Embryonic facial prominence (tissue), 1 donor: ENCODE measurements around the gene WDFY2.

ENCODE experiments used
- DNase-seq: peaks from one replicate; pipeline ENCODE4 v3.0.0-alpha.2; 2016; ENCODE audit errors: extremely low spot score

The WDFY2 gene

GRCh38 chr13:51707461-51707860 is 123.2 kb downstream of the WDFY2 start:
- DNase-seq: no peak

GRCh38 chr13:51713807-51714206 is 129.5 kb downstream of the WDFY2 start:
- no peak for DNase-seq

- no peak for DNase-seq
Measured at GRCh38 chr13:51714663-51715168, 130.5 kb downstream of the WDFY2 start.

GRCh38 chr13:51715613-51716012 is 131.4 kb downstream of the WDFY2 start:
- DNase-seq: no peak

DNA sequence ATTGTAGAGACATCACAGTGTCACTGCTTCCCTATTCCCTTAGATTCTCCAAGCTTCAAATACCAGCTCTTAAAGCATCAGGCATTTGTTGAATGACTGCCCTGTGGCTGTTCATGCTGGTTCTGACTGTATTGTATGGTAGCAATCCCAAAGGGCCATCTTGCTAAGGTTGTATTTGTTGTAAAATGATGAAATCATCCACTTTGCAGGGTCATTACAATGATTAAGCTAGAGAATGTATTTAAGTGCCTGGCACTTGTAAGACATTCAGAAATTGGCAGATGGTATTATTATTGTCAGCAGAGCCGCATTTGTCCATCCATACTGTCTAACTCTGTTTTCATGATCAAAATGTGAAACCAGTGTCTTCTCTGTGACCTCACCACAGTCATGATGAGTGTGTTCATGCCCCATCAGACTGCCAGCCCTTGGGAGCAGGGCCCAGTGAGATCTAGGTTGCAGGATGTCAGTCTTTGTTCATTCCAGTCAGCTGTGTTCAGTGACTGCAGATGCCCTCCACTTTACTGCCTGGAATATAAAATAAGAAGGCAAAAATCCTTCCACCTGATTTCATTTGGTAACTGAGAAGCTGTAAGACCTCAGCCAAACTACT is 133.6 kb downstream of the WDFY2 start:
- no peak for DNase-seq

DNA sequence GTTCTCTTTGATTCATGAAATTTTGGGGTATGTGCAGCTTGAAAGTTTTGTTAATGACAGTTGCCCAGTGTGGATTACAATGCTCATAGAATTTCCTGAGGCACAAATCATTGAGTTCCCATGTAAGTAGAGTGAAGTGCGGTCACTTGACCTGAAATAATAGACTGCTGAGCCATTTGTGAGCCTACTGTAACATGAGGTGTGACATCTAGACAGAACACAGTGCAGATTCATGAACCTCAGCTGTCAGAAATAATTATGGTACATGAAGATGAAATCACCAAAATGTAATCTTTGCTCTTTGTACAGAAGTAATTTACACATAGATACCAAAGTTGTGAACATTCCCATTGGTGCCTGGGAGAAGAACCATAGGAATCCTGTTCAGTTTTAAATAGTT is 135.1 kb downstream of the WDFY2 start:
- DNase-seq: no peak

DNA sequence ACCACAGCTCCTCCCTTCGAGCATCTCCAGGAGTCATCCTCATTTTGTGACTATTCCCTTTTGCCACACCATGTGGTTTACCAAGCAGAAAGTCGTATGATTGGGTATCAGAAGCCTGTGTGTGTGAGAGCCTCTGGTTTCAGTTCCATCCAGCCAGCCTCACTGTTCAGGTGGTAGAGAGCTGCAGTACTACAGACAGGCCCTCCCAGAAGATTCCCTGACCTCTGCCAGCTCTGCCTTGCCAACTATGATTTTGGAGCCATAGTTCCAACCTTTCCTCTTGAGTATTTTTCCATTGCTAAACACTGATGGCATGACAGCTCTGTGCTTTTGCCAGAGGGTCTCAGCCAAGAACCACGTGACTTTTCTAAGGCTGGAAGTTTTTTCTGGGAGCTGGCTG is 137.2 kb downstream of the WDFY2 start:
- no peak for DNase-seq

GRCh38 chr13:51723529-51723928 is 139.3 kb downstream of the WDFY2 start:
- no peak for DNase-seq

DNA sequence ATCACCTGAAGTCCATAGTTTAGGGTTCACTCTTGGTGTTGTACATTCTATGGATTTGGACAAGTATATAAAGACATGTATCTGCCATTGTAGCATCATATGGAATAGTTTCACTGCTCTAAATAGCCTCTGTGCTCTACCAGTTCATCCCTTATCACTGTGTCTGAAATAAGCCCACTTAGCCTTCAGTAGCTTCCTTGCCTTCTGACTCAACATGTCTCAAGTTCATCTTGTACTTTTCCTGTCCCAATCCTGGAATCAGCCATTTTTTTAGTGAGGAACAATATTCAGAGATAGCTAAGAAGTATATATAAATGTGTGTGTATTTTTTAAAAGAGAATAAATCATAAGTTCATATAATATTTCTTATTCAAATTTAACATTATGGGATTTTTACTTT is 140.5 kb downstream of the WDFY2 start:
- DNase-seq: no peak

- DNase-seq: no peak
Measured at GRCh38 chr13:51726446-51727193, 142.4 kb downstream of the WDFY2 start.

GRCh38 chr13:51727634-51728274 is 143.5 kb downstream of the WDFY2 start:
- no peak for DNase-seq

DNA sequence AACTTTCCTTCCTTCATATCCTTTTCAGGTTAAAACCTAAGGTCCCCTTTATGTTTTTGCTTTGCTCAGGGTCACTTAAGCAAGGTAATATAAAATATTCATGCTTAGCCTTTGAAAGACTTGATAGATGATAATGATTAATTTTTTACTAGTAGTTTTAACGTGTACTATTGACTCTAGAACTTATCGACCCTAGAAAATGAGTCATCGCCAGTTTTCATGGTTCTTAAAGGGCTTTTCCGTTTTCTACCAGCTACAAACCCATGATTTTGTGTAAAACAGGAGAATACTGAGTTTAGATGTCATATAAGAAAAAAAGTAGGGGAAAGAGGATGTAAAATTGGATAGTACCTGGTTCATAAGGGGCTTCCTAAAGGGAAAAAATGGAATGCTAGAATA is 144.0 kb downstream of the WDFY2 start:
- no peak for DNase-seq

GRCh38 chr13:51728972-51729371 is 144.7 kb downstream of the WDFY2 start:
- no peak for DNase-seq

DNA sequence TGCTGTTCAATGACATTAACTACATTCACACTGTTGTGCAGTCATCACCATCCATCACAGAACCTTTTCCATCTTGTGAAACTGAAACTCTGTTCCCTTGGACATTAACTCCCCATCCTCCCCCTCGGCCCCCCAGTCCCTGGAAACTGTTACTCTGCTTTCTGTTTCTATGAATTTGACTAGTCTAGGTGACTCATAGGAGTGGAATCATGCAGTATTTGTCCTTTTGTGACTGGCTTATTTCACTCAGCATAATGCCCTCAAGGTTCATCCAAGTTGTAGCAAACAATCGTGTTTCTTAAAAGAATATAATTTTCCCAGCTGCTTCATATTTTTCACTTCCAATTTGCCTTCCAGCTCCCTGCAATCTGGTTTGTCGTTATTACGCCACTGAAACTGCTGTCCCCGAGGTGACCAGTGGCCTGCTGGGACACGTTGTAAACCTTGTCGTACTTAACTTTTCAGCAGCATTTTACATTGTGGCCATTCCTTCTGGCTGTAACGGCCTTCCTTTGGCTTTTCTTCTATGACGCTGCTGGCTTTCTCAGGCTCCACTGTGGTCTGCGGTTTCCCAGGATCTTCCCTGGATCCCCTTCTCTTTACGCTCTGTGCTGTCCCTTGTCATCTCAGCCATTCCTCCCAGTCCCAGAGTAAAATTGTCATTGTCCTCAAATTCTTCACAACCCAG is 145.7 kb downstream of the WDFY2 start:
- DNase-seq: no peak

- no peak for DNase-seq
Measured at GRCh38 chr13:51730927-51731326, 146.7 kb downstream of the WDFY2 start.

DNA sequence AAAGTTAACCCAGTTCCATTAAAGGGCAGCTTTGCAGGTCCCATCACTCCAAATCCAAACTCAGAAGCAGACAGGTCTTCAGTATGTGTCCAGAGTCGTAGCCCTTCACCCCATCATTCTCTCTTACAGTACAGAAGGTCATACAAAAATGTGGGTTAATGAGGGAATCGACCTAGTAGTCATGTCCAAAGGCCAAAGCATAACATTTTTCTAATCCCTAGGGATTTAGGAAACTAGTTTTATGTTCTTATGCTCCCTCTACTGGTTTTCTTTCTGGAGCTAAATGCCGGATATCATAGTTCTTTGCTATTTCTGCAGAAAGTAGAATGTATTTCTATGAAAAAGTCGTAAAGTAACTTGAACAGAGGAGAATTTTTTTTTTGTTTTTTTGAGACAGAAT is 147.5 kb downstream of the WDFY2 start:
- no peak for DNase-seq

- no peak for DNase-seq
Measured at GRCh38 chr13:51733374-51734298, 149.4 kb downstream of the WDFY2 start.

- DNase-seq: no peak
Measured at GRCh38 chr13:51734786-51735185, 150.5 kb downstream of the WDFY2 start.

- DNase-seq: no peak
Measured at GRCh38 chr13:51737609-51738008, 153.3 kb downstream of the WDFY2 start.

DNA sequence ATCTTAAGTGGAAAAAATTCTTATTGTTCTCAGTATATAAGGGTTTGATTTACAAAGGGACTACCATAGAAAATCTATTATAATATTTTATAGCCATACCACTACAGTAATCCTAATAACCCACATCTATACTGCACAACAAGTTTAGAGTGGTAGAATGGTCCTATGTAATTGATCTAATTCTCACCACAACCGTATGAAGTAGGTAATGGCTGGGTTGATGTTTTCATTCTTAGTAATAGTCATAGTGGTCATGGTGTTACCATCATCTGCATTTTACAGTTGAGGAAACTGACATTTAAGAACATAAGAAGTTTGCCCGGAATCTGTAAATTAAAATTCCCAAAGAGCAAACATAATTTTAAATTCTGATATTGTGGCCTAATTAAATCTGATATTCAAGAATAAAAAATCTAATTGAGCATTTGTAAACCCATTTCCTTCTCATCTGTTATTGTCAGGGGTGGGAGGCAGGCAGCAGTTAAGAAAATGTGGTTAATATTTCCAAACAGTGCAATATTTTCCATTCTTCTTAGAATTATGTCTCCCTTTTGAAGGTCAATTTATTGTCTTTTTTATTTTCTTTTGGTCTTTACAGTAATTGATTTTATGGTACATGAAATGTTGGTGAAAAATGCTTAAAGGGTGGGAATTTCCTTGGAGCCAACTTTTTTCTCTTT is 154.1 kb downstream of the WDFY2 start:
- DNase-seq: no peak
